GM18519 (cell line): ENCODE data around the gene SLC17A8.
A peak's percentile ranks its signal among the peaks of the same experiment; 100 is the strongest.
"Not testable (repeated sequence)": the region's sequence is repeated elsewhere in the genome, so short reads cannot be mapped to it uniquely, and the experiment has no call there.

Experiments used
- ATAC-seq: cut with Tn5 transposase; IDR thresholded peaks from one replicate; pipeline ENCODE4 v1.9.1; 2021; ENCODE audit warnings: mild to moderate bottlenecking, moderate library complexity; ENCODE audit not compliant: unreplicated experiment, low FRiP score

Gene SLC17A8

DNA sequence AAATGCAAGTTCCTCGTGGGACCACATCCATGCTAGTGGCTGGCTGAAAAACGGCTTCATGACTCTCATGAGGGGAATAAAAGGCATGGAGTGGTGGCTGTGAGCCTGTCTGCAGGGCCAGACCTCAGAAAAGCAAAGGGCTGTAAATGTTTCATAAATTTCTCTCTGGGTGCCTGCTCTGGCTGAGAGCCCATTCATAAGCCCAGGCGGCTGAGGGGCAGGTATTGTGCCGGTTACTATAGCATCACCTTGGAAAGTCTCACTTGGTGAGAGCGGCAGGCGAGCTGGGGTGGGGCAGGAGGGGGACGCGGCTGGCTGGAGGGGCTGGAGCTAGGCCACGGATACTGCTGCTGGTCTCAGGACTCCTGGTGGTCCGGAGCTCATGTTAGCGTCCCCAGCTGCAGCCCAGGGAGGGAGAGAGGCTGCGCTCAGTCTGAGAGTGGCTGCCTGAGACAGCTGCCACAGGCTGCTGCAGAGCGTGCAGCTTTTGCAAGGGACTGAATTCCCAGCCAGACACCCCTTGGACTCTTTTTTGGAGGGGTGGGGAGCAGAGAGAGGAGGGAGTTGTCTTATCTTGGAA lies at the start of gene SLC17A8:
SLC17A8 (plus strand) TSS at position 431 of the 580 bp plus-strand sequence. CDS start 318 bp downstream, outside the sequence.
- ATAC-seq = no peak

DNA sequence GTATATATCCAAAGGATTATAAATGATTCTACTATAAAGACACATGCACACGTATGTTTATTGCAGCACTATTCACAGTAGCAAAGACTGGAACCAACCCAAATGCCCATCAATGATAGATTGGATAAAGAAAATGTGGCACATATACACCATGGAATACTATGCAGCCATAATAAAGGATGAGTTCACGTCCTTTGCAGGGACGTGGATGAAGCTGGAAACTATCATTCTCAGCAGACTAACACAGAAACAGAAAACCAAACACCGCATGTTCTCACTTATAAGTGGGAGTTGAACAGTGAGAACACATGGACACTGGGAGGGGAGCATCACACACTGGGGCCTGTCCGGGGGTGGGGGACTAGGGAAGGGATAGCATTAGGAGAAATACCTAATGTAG lies 48.7 kb upstream of the SLC17A8 start:
- ATAC-seq = not testable (repeated sequence)

DNA sequence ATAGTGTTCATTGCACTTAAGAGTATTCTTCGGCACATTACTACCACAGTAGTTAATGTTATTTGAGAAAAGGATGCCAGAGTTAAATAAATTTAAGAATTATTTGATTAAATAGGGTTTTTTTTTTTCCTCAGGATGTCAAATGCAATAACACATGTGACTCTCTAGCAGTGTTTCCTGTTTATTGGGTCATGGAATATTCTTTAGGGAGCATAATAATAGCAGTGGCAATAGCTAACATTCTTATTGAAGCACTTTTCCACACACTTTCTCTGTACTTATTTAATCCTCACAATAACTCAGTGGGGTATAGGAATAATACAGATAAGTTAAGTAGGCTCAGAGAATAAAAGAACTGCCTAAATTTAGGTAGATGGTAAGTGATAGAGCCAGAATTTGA lies 45.6 kb upstream of the SLC17A8 start:
- no peak for ATAC-seq

DNA sequence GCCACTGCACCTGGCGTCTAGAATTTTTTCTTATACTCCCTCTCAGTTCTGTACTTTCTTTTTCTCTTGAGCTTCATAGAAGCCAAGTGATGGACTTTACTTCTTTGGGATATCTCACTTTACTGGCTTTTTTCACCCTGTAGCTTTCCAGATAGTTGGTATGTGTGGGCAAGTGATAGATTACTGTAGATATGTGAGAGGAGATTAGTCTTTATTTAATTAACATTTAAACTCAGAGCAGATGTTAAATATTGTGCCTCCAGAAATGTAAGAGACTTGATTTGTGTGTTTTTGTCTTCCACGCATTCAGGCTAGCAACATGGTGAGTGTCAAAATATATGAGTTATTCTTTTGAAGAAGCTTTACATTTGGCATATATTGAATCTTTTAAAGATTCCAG lies 39.5 kb upstream of the SLC17A8 start:
- no peak for ATAC-seq

DNA sequence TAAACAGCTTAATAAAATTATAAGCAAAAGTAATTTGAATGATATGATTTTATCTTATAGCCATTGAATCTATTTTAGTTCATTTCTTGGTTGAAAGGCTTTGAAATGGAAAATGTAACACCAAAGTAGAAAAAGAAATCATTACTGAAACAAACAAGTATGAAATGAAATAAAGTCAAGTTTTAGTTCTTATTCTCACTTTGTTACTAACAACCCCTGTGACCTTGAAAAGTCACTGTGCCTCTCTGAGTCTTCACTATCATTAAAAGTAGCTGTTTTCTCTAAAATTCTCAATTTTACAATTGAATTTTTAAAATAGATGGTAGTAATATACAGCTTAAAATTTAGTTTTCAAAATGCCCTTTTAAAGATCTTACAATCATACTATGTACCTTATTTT lies 32.4 kb upstream of the SLC17A8 start:
- no peak for ATAC-seq

DNA sequence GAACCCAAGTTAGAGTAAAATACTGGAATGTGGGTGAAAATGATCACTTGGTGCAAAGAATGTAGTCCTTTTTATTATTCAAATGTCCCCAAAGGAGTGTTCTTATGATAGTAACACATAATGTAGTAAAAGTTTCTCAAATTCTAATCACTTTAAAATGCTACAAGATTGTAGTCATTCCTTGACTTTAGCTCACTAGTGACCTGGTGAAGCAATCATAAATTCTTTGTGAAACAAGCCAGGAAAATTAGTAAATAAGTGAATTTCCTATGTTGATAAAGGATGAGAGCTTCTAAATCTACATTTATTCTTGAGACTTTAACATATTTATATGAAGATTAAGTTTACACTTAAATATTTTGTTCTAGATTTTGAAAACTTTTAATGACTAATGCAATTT lies 30.7 kb upstream of the SLC17A8 start:
- ATAC-seq = no peak

DNA sequence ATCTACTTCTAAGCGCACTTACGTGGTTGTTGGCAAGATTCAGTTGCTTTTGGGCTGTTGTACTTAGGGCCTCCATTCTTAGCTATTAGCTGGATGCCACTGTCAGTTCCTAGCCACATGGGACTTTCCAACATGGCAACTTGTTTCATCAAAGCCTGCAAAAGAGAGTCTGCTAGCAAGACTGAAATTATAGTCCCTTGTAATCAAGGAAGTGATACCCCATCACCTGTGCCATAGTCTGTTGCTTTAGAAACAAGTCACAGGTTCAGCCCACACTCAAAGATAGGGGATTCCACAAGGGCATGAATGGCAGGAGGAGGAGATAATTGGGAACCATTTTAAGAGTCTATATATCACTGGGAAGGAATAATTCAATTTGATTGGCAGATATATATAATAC lies 27.1 kb upstream of the SLC17A8 start:
- ATAC-seq = peak; percentile 92

DNA sequence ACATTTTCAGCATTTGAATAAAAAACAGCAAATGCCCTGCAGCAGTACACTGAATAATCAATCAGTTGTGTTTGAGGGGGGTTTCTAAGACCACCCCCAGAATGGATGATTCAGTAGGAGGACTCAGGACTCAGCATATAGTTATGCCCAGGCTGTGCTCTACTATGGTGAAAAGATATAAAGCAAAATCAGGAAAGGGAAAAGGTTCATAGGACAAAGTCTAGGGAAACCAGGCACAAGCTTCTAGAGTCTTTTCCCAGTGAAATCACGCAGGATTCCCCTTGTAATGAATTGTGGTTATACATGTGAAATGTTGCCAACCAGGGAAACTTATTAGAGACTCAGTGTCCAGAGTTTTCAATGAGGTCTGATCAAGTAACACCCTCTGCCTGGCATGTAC lies 25.0 kb upstream of the SLC17A8 start:
- ATAC-seq = no peak

DNA sequence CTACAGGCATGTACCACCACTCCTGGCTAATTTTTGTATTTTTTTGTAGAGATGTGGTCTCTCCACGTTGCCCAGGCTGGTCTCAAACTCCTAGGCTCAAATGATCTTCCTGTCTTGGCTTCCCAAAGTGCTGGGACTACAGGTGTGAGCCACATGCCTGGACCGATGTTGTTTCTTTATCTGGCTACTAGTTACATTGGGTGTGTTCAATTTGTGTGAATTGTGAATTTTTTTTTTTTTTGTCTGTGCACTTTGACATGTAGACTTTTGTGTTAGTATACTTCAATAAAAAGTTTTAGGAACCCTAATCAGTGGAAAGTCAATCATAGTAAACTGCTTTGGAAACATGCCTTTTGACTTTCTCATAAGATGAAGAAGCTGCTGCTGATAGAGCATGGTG lies 24.0 kb upstream of the SLC17A8 start:
- ATAC-seq = no peak

DNA sequence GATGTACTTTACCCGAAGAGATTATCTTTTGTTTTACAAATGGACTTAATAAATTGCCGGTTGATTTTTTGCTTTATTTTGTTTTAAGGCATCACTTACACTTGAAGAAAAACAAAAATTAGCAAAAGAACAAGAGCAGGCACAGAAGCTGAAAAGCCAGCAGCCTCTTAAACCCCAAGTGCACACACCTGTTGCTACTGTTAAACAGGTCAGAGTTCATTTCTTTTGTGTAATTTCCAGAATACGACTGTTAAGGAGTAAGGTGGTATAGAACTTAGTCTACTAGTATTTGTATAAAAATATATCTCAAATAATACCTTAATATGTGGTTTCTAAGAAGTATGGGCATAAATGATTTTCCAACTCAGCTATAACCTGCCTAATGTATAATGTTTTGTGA lies 19.6 kb upstream of the SLC17A8 start:
- ATAC-seq = no peak

DNA sequence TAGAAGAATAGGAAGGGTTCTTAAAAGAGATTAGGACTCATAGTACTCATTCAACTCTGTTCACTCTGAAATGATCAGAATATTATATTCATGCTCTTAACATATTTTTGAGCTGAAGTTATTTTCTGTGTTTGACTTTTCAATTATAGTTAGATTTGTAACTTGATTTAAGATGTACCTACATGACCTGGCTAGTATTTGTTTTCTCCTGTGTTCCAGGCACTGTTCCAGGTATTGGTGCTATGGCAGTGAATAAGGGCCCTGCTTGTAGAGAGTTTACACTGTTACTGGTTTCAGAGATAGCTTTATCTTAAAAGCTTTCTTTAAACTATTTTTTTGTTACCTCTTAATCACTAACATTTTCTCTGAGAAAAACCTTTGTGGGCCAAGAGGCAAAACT lies 19.1 kb upstream of the SLC17A8 start:
- ATAC-seq = no peak

DNA sequence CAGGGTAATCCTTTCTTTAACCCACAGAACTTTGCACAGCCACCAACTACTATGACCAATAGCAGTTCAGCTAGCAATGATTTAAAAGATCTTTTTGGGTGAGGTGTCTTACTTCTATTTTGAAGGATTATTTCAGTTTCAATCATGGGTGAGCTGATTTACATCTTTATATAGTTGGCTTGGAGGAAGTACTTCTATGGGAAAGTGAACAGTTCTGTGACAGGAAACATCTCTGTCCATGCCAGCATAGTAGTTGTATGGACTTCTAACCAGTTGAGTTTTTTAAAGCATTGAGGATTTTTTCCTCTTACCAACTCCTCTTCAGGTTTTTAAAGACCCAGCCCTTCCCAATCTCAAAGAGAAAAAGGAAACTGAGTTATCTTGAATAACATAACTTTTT lies 17.8 kb upstream of the SLC17A8 start:
- no peak for ATAC-seq

DNA sequence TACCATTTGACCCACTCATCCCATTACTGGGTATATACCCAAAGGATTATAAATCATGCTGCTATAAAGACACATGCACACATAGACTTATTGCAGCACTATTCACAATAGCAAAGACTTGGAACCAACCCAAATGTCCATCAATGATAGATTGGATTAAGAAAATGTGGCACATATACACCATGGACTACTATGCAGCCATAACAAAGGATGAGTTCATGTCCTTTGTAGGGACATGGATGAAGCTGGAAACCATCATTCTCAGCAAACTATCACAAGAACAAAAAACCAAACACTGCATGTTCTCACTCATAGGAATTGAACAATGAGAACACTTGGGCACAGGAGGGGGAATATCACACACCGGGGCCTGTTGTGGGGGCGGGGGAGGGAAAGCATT lies 14.0 kb upstream of the SLC17A8 start:
- not testable (repeated sequence) for ATAC-seq

DNA sequence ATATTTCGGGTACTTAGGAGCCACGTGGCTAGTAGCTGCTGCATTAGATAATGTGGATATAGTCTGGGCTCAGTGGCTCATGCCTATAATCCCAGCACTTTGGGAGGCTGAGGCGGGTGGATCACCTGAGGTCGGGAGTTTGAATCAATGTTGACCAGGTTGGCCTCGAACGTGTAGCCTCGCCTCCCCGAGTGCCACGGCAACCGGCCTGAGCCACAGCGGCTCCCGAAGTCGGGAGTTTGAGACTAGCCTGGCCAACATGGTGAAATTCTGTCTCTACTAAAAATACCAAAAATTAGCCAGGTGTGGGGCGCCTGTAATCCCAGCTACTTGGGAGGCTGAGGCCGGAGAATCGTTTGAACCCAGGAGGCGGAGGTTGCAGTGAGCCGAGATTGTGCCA lies 12.5 kb upstream of the SLC17A8 start:
- ATAC-seq = not testable (repeated sequence)

DNA sequence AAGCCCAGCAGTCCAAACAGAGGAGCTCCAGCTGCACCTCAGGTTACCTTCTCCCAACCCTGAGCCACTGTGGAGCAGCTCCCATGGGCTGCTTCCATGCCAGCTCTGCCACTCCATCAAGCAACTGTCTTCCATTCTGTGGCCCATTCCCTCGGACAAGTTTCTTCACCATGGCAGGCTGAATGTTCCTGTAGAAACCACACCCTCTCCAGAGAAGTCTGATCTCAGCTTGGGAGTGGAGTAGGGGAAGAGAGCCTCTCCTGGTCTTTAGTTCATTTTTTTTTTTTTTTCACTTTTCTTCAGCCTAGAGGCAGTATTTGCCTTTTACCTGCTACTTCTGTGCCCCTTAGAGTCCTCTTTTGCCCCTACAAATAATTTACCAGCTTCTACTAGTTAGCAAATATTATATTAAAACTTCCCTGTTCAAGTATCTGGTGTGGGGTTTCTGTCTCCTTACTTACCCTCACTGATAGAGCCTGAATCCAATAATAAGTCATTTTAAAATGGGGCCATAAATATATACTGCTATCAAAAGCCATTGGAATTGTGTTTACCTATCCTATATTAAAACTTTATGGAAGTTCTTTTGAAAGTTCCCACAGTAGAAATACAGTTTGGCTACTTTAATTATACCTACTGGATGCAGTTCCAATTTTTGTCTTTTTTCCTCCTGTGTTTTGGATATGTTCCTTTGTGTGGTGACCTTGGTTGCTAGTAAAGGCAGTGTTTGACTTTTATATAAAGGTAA lies 11.7 kb upstream of the SLC17A8 start:
- ATAC-seq = no peak

DNA sequence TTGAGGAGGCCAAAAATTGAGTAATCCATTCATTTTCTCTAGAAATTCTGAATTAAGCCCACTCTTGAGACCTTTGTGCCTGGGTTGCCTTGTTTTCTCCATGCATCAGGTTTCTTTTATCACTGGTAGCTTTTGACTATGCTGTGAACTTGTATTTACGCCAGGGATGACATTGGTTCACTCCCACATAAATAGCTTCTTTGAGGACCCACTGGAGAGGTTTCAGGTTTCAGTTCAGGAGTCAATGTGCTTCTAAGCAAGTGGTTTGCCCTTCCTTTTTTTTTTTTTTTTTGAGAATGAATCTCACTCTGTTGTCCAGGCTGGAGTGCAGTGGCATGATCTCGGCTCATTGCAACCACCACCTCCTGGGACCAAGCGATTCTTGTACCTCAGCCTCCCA lies 10.2 kb upstream of the SLC17A8 start:
- no peak for ATAC-seq

DNA sequence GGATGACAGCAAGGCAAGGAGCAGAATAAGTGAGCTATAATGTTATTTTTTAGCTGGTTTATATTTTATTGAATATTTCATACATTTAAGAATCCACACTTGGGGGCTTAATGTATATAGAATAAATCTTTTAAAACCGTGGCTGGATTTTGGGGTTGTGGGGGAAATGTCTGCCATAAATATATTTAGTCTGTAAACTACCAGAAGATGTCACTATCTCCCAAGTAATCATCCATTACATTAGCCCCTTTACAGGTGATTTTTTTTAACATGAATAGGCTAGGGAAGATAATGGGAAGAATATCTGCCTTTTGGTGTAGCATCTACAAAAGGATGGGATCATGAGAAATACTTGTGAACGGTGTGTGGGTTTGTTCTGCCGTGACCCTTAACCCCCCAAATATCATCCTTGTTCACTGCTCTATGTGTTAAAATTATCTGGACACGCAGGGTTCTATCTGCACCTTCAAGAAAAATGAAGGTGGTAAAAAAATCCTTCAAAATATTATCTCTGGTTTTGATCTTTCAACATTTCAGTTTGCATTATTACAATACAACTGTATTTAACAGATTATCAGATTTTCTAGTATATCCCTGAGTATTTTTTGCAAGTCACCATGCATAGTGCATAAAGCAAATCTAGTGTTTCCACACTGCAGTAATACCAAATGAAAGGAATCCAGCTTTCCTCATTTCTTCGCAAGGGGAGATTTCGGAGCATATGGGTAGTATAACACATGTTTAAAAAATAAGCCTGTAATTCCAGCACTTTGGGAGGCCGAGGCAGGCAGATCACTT lies 8.0 kb upstream of the SLC17A8 start:
- no peak for ATAC-seq

DNA sequence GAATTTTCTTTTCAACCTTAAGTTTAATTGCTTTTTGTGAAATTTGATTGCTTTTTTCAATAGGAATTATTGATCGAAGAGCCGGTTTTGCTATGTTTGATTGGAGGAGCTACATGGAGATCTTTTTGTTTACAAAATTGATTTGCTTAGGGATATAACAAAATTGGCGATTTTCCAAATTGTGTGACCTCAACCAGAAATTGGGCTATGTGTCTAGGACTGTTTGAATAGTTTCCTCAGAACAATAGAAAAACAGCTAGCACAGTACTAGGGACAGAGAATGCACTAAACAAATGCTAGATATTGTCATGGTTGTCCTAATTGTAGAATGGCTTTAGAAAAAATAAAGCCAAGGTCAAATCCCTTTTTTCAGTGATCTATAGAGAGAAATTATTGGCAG lies 2.4 kb downstream of the SLC17A8 start:
- no peak for ATAC-seq

DNA sequence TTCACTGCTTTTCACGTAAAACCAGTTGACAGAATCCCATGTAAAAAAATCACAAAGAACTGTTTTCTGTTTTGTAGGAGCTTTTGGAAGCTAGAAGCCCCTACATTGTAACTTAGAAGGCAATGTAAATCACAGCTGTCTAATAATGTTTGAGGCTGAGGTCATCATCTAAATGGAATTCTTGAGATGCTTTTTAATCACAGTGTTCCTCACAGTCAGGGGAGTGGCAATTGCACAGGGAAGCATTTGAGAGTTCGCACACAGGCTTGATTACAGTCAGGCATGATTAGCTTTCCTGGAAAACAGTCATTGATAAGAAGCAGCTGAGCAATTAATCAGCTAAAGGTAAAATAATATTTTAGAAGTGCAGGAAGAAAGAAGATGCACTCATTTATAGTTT lies 2.9 kb downstream of the SLC17A8 start:
- no peak for ATAC-seq

DNA sequence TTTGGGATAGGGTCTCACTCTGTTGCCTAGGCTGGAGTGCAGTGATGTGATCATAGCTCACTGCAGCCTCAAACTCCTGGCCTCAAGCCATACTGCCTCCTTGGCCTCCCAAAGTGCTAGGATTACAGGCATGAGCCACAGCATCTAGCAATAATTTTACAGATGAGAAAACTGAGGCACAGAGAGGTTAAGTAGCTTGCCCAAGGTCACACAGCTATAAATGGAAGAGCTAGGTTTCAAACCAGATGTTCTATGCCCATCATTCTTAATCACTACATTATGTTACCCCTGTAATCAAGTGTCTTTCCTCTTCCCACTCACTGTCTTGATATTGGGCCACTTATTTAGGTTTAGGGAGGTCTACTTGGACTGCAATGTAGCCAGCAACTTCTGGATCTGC lies 3.6 kb downstream of the SLC17A8 start:
- ATAC-seq = no peak

DNA sequence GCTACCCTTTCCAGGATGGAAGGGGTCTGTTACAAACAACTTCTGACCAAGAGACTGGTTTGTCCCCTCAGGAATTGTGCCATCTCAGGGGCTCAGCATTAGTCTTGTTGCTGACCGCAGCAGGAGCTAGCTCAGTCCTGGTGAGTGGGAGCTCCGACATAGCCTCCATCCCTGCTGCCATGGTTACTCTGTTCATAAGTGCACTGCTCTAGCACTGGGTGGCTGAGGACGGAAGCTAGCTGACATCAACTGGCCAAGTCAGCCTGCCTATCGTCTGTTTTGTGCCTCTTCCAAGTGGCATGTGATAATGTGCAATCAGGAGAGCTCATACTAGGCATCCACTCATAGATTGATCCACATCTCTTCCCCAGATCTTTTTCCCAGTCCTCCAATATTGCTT lies 7.5 kb downstream of the SLC17A8 start:
- ATAC-seq = no peak

DNA sequence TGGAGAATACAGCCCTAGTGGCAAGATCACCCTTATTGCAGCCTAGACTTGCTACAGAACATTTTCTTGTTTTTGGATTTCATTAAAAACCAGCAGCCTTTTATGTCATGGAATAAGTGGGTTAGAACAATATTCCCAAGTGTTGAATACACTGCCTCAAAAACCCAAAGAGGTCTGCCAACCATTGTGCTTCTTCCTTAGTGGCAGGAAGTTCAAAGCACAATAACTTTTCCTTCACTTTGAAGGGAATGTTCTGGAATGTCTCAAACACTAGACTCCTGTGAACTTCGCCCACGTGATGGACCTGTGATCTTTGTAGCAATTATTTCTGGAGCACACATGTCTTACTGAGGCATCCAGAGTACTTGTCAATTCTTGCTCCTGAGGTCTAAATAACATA lies 8.5 kb downstream of the SLC17A8 start:
- no peak for ATAC-seq
